Activated CD8-positive, alpha-beta memory T cell treated with anti-CD3 and anti-CD28 coated beads for 48 hours (primary cell): ENCODE measurements around the gene STH.

ENCODE experiments used
- DNase-seq, 3 experiments: peaks; one replicate each; pipeline ENCODE4 v3.0.0-alpha.2; 2020; ENCODE audit warnings: low read depth in 2 of 3, low spot score in 2 of 3

STH gene

DNA sequence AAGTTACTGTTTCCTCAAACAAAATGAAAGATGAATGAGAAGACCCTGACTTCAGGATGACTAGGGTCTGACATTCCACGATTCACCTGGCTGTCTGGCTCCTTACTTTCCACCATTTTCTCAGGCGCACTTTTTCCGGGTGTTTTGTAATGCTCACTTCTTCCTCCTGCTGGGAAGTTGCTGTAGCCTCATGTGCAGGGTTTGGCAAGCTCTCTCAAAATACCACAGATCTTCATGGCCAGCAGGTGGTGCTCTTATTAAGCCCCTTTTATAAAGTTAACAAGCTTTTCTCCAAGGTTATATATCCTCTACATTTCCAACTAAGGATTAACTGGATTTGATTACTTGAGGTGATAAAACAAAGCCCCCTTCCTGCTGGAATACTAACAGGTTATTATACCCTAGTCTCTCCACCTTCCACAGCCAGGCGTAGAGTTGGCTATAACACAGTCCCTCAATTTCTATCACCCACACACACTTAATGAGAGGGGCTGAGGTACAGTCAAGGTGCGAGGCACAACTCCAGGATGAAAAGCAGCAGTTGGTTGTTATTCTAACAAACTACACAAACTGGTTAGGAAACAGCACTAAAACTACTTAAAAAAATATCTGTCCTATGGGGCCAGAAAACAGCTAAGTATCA is 45.4 kb downstream of the STH start:
- DNase-seq: no peak

DNA sequence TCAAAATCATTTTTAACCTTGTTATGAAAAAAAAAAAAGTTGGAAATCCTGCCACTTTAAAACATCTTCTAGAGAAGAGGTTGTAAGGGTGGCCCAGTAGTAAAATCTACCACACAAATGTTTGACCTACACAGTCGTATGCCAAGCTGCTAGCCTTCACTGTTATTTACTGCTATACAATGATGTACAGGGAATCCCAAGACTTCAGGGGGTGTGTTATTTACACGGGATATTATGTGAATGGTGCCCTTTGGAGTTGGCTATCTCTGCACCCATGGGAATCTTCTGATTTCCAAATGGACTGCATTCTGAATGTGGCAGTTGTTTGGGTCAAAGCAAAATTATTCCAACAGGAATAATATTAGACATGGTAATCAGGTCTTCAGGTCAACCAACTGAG is 45.9 kb downstream of the STH start:
- DNase-seq: no peak

DNA sequence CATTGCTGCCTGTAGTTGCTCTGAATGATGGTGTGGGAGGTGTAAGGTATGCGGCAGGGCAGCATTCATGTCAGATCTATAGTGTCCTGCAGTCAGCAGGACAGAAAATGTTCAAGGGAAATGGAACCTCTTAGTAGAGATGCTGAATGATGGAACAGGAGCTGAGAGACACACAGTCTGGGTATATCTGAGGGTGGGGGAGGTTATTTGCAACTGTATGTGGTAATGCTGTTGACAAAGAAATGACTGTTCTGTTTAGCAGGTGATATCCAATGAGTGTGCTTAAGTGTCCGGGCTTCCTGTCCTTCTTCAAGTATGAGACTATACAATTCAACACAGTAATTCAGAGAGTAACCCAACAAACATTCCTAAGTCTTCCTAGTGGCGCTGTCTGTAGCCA is 46.6 kb downstream of the STH start:
- no peak for DNase-seq

DNA sequence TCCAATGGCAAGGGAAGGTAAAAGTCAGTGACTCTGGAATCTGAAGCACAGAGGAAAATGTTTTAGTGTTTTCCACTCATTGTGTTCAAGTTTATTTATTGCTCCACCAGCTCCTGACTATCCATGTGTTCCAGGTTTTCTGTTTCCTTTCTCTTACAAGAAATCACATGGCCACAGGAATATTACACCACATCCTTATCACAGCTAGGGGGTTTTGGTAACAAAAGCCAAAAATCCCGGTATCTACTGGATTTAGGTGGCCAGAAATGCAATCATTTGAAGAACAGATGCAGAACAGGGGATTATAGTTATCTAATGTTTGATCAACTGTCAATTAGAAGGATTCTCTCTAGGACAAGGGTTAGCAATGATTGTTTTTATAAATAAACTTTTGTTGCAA is 47.9 kb downstream of the STH start:
- no peak for DNase-seq

DNA sequence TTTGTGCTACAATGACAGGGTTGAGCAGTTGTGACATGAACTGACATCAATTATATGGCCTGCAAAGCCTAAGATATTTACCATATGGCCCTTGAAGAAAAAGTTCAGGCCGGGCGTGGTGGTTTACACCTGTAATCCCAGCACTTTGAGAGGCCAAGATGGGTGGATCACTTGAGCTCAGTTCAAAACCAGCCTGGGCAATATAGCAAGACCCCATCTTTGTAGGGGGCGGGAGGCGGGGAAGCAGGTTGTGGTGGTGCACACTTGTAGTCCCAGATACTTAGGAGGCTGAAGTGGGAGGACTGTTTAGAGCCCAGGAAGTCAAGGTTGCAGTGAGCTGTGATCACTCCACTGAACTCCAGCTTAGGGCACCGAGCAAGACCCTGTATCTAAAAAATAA is 48.3 kb downstream of the STH start:
- no peak for DNase-seq

GRCh38 chr17:46047856-46048255 is 48.8 kb downstream of the STH start:
- no peak for DNase-seq
